ENCODE results near the gene YIPF5. TPM values are rescaled to one million over a fixed set of nuclear protein-coding genes. Genes with fewer than 3 reads are reported as not detected.

YIPF5 gene
- total RNA-seq, 4 donors from 2014 or later, result 28.1 to 50.5 (median 45.0) TPM

- H3K27me3 ChIP-seq, result no peaks in the 10 kb centered on the region
- H3K4me1 ChIP-seq, result no peaks in the 10 kb centered on the region
- TF ChIP-seq POLR2AphosphoS5 (IDR thresholded peaks at IDR 0.05) (no peak), POLR2A (IDR thresholded peaks at IDR 0.05) (no peak), EP300 (IDR thresholded peaks at IDR 0.05) (no peak)
- TF ChIP-seq, protein P1, sequence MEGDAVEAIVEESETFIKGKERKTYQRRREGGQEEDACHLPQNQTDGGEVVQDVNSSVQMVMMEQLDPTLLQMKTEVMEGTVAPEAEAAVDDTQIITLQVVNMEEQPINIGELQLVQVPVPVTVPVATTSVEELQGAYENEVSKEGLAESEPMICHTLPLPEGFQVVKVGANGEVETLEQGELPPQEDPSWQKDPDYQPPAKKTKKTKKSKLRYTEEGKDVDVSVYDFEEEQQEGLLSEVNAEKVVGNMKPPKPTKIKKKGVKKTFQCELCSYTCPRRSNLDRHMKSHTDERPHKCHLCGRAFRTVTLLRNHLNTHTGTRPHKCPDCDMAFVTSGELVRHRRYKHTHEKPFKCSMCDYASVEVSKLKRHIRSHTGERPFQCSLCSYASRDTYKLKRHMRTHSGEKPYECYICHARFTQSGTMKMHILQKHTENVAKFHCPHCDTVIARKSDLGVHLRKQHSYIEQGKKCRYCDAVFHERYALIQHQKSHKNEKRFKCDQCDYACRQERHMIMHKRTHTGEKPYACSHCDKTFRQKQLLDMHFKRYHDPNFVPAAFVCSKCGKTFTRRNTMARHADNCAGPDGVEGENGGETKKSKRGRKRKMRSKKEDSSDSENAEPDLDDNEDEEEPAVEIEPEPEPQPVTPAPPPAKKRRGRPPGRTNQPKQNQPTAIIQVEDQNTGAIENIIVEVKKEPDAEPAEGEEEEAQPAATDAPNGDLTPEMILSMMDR (IDR thresholded peaks at IDR 0.05), result no peak
- H3K4me3 ChIP-seq, result no peak overlapping the region
- no peaks in the 10 kb centered on the region for H3K36me3 ChIP-seq
- no peak overlapping the region for H3K27ac ChIP-seq
- H3K9me3 ChIP-seq, result no peaks in the 10 kb centered on the region
- 94% methylated on average over 1 of the region's 1 CpG for WGBS
- DNase-seq (ENCODE audit: low spot score in 2 of 2), result no peak
Observed at GRCh38 chr5:144143625-144144024, 26.8 kb downstream of the YIPF5 start.

DNA sequence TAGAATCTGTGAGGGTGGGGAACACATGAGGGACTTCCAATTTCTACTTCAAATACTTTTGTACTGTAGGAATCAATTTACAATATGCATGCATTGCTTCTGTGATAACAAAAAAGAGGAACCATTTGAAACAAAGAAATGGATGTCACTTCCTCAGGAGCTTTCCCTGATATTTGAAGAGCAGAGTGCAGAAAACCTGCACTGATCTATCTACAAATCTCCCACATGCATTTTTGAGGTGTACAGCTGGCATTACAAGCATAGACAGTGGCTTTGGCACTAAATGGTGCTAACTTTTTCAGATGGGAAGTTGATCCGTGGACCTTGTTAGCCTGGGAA is 27.7 kb downstream of the YIPF5 start:
- no peaks in the 10 kb centered on the region for H3K9me3 ChIP-seq
- no peak overlapping the region for H3K4me3 ChIP-seq
- TF ChIP-seq POLR2A (IDR thresholded peaks at IDR 0.05), result no peak
- TF ChIP-seq, protein P1 (IDR thresholded peaks at IDR 0.05), result no peak
- no peak for TF ChIP-seq POLR2AphosphoS5 (IDR thresholded peaks at IDR 0.05)
- TF ChIP-seq EP300 (IDR thresholded peaks at IDR 0.05), result no peak
- WGBS, result 29% methylated on average over 1 of the region's 1 CpG
- no peaks in the 10 kb centered on the region for H3K27me3 ChIP-seq
- no peak for DNase-seq (ENCODE audit: low spot score in 2 of 2)
- H3K4me1 ChIP-seq, result no peaks in the 10 kb centered on the region
- H3K36me3 ChIP-seq, result no peaks in the 10 kb centered on the region
- H3K27ac ChIP-seq, result no peak overlapping the region

DNA sequence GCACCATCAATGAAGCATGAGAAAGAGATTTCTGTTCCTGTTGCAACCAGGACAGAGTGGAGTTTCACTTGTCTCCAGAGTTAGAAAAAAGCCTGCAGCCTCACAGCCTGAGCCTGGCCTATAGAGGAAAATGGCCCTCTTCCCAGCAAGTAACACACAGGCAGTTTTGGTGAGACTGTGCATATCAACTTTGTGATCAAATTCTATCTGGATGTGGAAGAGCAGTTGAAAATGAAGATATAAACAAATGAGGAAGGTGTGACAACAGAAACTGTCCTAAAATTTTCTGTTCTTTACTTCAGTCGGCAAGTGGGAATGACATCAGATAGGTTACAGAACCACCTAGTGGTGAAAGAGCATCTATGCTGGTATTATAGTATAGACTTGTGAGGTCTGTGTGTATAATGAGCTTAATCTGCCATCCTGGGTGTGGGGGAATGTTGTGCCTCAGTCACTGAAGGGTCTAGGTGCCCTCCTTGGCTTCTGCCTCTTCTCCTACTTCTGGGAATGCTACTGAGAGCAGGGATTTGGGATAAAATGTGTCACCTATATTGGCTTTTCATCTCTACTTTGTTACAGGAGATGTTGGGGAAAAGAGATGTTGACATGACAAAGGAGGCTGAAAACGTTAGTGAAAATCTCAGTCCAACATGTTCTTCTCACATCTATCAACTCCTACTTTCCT is 28.2 kb downstream of the YIPF5 start:
- no peak for DNase-seq (ENCODE audit: low spot score in 2 of 2)
- no peak for TF ChIP-seq EP300 (IDR thresholded peaks at IDR 0.05)
- TF ChIP-seq, protein P1 (IDR thresholded peaks at IDR 0.05), result peak; percentile 6 to 51
- Histone ChIP-seq H3K9me3 (no peaks in the 10 kb centered on the region), H3K27me3 (no peaks in the 10 kb centered on the region), H3K4me3 (no peak overlapping the region), H3K36me3 (no peaks in the 10 kb centered on the region), H3K27ac (no peak overlapping the region), H3K4me1 (no peaks in the 10 kb centered on the region)
- WGBS, result 7% methylated on average over 2 of the region's 2 CpGs

GRCh38 chr5:144141585-144141984 is 28.9 kb downstream of the YIPF5 start:
- DNase-seq (ENCODE audit: low spot score in 2 of 2), result no peak
- WGBS, result 87% methylated on average over 2 of the region's 2 CpGs
- no peaks in the 10 kb centered on the region for H3K36me3 ChIP-seq
- TF ChIP-seq POLR2A (IDR thresholded peaks at IDR 0.05), result no peak
- TF ChIP-seq EP300 (IDR thresholded peaks at IDR 0.05), result no peak
- TF ChIP-seq, protein P1 (IDR thresholded peaks at IDR 0.05), result no peak
- no peak for TF ChIP-seq POLR2AphosphoS5 (IDR thresholded peaks at IDR 0.05)
- no peaks in the 10 kb centered on the region for H3K9me3 ChIP-seq
- H3K4me3 ChIP-seq, result no peak overlapping the region
- no peaks in the 10 kb centered on the region for H3K4me1 ChIP-seq
- no peaks in the 10 kb centered on the region for H3K27me3 ChIP-seq
- H3K27ac ChIP-seq, result no peak overlapping the region

DNA sequence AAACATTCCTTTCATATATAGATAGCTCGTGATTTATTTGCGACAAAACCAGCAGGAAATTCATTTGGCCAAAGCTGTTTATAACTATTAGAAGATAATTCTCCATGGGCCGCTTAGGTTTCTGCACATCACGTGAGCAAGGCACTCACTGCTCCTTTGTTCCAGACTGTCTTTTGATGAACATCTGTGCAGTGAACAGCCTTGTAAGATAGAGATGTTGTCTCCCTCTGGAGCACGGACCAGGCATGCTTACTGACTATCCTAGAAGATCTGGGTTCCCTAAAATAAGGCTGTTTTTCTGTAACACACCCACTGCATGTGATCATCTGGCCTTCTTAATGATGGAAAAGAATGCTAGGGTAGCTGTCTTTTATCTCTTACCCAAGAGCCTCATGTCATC is 30.9 kb downstream of the YIPF5 start:
- no peaks in the 10 kb centered on the region for H3K27me3 ChIP-seq
- H3K27ac ChIP-seq, result no peak overlapping the region
- no peak overlapping the region for H3K4me3 ChIP-seq
- no peaks in the 10 kb centered on the region for H3K4me1 ChIP-seq
- TF ChIP-seq EP300 (IDR thresholded peaks at IDR 0.05), result no peak
- TF ChIP-seq POLR2AphosphoS5 (IDR thresholded peaks at IDR 0.05), result no peak
- no peak for TF ChIP-seq POLR2A (IDR thresholded peaks at IDR 0.05)
- TF ChIP-seq, protein P1 (IDR thresholded peaks at IDR 0.05), result no peak
- peak in 1 of 2 donors; percentile 59 for DNase-seq (ENCODE audit: low spot score in 2 of 2)
- no peaks in the 10 kb centered on the region for H3K9me3 ChIP-seq
- WGBS, result 66% methylated on average over 5 of the region's 5 CpGs
- no peaks in the 10 kb centered on the region for H3K36me3 ChIP-seq

All from suprapubic skin (tissue), 4 donors.